Activated T-cell treated with anti-CD3 and anti-CD28 coated beads, Interleukin-2, amount 50 U/mL, for 72 hours (primary cell): ENCODE measurements around the gene RYK. TPM values are rescaled to one million over a fixed set of nuclear protein-coding genes. Genes with fewer than 3 reads are reported as not detected.
A peak's percentile ranks its signal among the peaks of the same experiment; 100 is the strongest.

ENCODE experiments used
- ATAC-seq, 2 donors: fragments of 150-1000 bp; cut with Tn5 transposase; replicated peaks in 1 of 2; 2 replicates each; pipeline ENCODE4 v1.10.0; 2021; ENCODE audit warnings: moderate library complexity in 2 of 2, mild to moderate bottlenecking in 1 of 2
- DNase-seq, 2 donors: peaks; one replicate each; pipeline ENCODE4 v3.0.0; 2021 to 2022; ENCODE audit warnings: mixed read lengths in 1 of 2
- H3K27ac Mint-ChIP-seq: one replicate; pipeline ENCODE4 v1.8.0; 2022; ENCODE audit warnings: mild to moderate bottlenecking, moderate library complexity, mixed read lengths
- H3K27me3 Mint-ChIP-seq: one replicate; pipeline ENCODE4 v1.8.0; 2022; ENCODE audit warnings: low read depth, mixed read lengths
- H3K36me3 Mint-ChIP-seq, 2 donors: one replicate each; pipeline ENCODE4 v1.8.0; 2022; ENCODE audit warnings: mixed read lengths in 2 of 2, mild to moderate bottlenecking in 1 of 2; ENCODE audit not compliant: insufficient read depth in 2 of 2
- H3K4me1 Mint-ChIP-seq: one replicate; pipeline ENCODE4 v1.8.0; 2022; ENCODE audit warnings: low read depth, mixed read lengths
- H3K4me3 Mint-ChIP-seq, 2 donors: one replicate each; pipeline ENCODE4 v1.8.0; 2022; ENCODE audit warnings: mild to moderate bottlenecking in 2 of 2, mixed read lengths in 2 of 2, moderate library complexity in 2 of 2
- H3K9me3 Mint-ChIP-seq, 2 donors: one replicate each; pipeline ENCODE4 v1.8.0; 2022; ENCODE audit warnings: mixed read lengths in 2 of 2
- total RNA-seq, 2 donors: library from RNA; stranded (reverse); gene quantifications; one replicate each; pipeline ENCODE4 v1.2.3, GENCODE V29; 2022

RYK gene
- 10 to 100 TPM; 18.1 to 23.5 TPM for total RNA-seq

DNA sequence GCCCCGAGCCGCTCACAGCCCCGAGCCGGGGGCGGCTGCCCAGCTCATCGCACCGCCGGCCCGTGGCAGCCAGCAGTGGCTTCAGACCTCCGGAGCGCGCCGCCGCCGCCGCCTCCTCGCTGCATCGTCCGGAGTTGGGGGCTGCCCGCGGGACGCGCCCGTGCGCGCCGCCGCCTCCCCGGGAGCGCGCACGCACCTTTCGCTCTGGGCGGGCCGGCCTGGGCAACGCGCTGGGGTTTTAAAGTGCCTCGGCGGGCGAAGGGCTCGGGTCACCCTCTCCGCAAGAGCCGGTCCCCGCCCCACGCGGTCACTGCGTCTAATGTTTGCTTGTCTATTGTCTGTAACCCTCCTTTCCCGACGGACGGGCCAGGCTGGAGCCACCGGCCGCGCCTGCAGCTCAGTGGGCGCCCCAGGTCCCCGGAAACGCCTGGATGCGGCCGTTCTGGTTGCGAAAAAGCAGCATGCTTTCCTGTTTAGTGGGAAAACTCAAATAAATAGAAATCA lies at the start of gene RYK:
TSS of gene RYK (minus strand) at position 143 of the 504 bp plus-strand sequence. CDS start 205 bp downstream, outside the sequence.
- Mint-ChIP-seq H3K27me3 (peaks cover 14% of the 10 kb centered on the region), H3K36me3 (peaks cover 5 to 10% of the 10 kb centered on the region in 2 donors), H3K27ac (peak within 1 kb of the TSS; percentile 87), H3K9me3 (peaks cover 0 to 2% of the 10 kb centered on the region in 2 donors), H3K4me3 (peak within 1 kb of the TSS; percentile 88), H3K4me1 (peaks cover 70% of the 10 kb centered on the region)
- DNase-seq = peak; percentile 74 to 85
- peak; percentile 84 to 86 for ATAC-seq

DNA sequence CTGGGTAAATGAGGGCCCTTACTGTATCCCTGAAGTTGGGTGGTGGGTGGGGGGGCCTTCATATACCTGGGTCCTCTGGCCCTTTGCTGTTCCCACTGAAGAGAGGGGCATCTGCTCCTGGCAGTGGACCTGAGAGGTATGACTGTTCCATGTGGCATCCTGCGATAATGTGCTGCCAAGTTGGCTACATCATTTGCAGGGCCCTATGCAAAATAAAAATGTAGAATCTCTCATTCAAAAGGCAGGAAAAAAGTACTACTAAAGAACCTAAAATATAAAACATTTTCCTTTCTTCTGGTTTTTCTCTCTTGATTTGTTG lies 49.2 kb upstream of the RYK start:
- no peak for ATAC-seq
- H3K27me3 Mint-ChIP-seq = peaks cover 31% of the 10 kb centered on the region

DNA sequence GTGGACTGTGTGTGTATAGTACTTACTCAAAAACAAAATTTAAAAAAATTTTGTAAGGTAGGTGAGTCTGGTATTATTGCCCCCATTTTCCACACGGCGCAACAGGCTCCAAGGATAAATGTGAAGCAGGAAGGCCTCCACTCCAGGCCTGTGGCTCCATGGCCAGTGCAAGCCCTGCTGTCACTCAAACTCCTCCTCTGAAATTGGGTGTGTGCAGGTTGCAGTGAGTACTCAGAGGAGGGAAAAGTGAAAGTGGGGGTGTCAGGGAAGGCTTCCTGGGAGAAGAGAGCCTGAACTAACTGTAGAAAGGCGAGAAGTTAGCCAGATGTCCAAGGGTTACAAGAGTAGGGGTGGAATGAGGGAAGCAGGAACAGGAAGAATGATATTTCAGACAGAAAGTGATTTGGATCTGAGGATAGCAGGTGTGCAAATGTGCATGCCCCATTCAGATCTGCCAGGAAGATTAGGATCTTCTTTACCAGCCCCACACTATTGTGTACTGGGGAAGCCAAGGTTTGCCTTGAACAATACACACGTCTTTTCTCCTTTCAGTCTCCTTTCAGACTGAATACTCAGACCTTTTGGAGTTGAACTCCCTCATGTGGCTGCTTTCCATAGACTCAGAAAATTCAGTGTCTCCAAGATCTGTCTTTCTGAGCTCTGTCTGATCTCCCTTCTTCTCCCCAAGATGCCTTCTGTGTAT lies 48.7 kb upstream of the RYK start:
- H3K27ac Mint-ChIP-seq = no peak overlapping the region
- peaks cover 0 to 5% of the 10 kb centered on the region in 2 donors for H3K9me3 Mint-ChIP-seq
- DNase-seq (no peak), ATAC-seq (peak in 1 of 2 donors; percentile 36)
- peaks cover 28% of the 10 kb centered on the region for H3K27me3 Mint-ChIP-seq
- no peak overlapping the region for H3K4me3 Mint-ChIP-seq
- peaks cover 5 to 7% of the 10 kb centered on the region in 2 donors for H3K36me3 Mint-ChIP-seq
- H3K4me1 Mint-ChIP-seq = no peaks in the 10 kb centered on the region

More for the DNA sequence above, 49.2 kb upstream of the RYK start:
- H3K27ac Mint-ChIP-seq = no peak overlapping the region
- no peak overlapping the region for H3K4me3 Mint-ChIP-seq
- DNase-seq = no peak
- no peaks in the 10 kb centered on the region for H3K4me1 Mint-ChIP-seq
- H3K36me3 Mint-ChIP-seq = peaks cover 5 to 7% of the 10 kb centered on the region in 2 donors
- peaks cover 0 to 5% of the 10 kb centered on the region in 2 donors for H3K9me3 Mint-ChIP-seq

DNA sequence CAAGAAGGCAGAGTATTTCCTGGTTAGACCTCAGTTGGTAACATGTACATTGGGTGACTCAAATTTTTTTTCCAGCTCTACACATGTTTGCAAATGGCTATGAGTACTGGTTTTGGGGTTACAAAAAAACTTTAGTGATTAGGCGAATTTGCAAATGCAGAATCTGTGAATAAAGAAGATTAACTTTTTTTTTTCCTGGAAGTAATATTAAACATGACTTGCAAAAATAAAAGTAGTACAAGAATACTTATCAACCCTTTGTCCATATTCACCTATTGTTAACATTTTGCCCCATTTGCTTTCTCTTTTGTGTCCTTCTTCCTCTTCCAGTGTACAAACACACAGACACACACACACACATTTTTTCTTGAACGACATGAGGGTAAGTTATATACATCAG lies 47.6 kb upstream of the RYK start:
- Mint-ChIP-seq H3K9me3 (peaks cover 0 to 5% of the 10 kb centered on the region in 2 donors), H3K4me3 (no peak overlapping the region), H3K4me1 (no peaks in the 10 kb centered on the region), H3K27ac (no peak overlapping the region), H3K36me3 (peaks cover 5 to 7% of the 10 kb centered on the region in 2 donors), H3K27me3 (peaks cover 18% of the 10 kb centered on the region)
- no peak for ATAC-seq
- no peak for DNase-seq

DNA sequence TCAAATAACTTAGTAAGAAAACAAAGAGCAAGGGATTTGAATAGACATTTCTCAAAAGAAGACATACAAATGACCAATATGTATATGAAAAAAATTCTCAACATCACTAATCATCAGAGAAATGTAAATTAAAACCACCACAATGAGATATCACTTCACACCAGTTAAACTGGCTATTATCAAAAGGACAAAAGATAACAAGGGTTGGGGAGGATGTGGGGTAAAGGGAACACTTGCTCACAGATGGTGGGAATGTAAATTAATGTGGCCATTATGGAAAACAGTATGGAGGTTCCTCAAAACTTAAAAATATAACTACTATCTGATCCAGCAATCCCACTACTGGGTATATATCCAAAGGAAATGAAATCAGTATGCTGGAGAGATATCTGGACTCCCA lies 46.0 kb upstream of the RYK start:
- Mint-ChIP-seq H3K4me1 (no peaks in the 10 kb centered on the region), H3K27me3 (peaks cover 18% of the 10 kb centered on the region), H3K36me3 (peaks cover 5 to 7% of the 10 kb centered on the region in 2 donors), H3K27ac (no peak overlapping the region), H3K4me3 (no peak overlapping the region), H3K9me3 (peaks cover 0 to 5% of the 10 kb centered on the region in 2 donors)
- DNase-seq (no peak), ATAC-seq (no peak)

DNA sequence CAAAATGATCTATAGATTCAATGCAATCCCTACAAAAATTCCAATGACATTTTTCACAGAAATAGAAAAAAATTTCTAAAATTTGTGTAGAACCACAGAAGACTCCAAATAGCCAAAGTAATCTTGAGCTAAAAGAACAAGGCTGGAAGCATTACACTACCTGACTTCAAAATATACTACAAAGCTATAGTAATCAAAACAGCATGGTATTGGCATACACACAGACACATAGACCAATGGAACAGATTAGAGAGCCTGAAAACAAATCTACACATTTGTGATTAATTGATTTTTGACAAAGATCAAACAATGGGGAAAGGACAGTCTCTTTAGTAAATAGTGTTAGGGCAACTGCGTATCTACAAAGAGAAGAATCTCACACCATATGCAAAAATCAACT lies 45.3 kb upstream of the RYK start:
- no peak for ATAC-seq
- no peak overlapping the region for H3K27ac Mint-ChIP-seq
- peaks cover 22% of the 10 kb centered on the region for H3K27me3 Mint-ChIP-seq
- H3K9me3 Mint-ChIP-seq = peaks cover 0 to 5% of the 10 kb centered on the region in 2 donors
- H3K36me3 Mint-ChIP-seq = peaks cover 5 to 7% of the 10 kb centered on the region in 2 donors
- H3K4me3 Mint-ChIP-seq = no peak overlapping the region
- DNase-seq = no peak
- peaks cover 4% of the 10 kb centered on the region for H3K4me1 Mint-ChIP-seq

DNA sequence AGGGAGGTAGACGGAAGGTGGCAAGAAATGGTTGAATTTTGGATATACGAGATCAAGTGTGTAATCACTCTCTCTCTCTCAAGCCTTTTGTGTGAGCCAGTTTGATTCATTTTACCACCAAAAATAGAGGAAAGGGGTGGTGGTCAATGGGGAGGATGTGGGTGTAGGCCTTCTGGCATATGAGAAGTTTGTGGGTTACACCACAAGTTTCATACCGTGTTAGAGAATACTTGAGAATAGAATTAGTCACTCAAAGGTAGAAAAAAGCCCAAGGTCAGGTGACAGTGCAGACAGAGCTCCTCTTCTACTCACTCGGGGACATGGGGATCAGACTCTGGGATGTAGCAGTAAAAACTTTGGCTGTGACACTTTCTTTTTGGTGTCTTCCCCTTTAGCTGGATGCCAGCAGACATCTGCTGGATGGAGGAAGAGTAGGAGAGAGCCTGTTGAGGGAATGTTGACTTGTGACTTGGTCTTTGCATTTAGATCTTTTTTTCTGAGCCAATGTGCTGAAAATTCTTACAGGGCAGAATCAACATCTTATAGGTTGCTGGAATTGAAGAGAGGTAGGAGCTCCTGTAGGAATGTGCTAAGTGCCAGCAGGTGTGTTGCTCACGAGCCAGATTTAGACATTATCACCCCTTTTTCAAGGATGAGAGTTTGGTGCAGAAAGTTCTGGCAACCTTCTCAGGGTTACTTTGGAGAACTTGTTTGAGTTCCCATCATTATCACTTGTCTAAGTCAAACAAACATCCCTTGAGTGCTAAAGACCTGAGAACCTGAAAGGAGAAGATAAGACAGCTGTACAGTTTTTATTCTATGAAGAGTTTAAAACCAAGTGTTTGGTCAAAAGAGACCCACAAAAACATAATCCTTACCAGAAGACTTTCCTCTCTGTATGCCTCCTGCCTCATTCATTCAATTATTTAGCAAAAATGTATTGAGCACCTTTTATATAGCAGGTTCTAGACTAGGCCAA lies 43.9 kb upstream of the RYK start:
- Mint-ChIP-seq H3K27ac (no peak overlapping the region), H3K9me3 (peaks cover 0 to 5% of the 10 kb centered on the region in 2 donors), H3K4me3 (no peak overlapping the region), H3K27me3 (peaks cover 30% of the 10 kb centered on the region), H3K4me1 (peaks cover 4% of the 10 kb centered on the region), H3K36me3 (peaks cover 5 to 7% of the 10 kb centered on the region in 2 donors)
- DNase-seq (peak; percentile 78), ATAC-seq (peak; percentile 98 to 99)

DNA sequence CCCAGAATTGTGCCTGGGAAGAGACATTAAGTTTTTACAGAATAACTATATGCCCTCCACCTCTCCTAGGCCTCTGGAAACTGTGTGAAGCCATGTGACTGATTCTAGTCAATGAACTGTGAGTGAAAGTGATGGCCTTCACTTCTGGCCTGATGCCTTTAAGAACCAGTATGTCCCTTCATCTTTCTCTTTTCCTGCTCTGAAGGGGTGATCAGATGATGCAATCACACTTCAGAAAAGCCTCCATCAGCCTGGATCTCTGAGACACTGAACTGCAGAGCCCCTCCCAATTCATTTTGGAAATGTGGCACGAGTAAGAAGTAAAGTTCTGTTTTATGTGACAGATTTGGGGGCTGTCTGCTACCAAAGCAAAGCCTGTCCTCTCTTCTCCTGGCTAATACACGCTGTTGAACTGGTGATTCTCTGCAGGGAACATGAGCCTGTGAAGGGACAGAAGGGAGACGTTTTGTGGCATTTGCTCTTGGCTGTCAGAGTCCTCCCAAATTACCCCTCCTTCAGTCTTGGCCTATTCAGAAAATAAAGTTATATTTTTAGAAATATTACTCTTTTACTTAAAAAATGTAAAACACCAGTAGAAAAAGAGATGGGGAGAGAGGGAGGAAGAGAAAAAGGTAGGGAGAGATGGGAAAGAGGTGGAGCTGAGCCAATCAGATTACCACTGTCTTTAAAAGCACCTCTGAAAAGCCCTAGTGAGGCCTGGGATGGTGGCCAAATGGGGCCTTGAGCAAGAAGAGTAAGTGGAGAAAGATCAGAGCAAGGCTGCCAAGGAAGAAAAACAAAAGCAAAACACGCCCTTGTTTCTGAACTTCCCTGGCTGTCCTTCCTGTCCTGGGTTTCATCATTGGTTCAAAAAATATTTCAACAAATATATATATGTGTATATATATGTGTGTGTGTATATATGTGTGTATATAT lies 40.9 kb upstream of the RYK start:
- Mint-ChIP-seq H3K27ac (no peak overlapping the region), H3K27me3 (peaks cover 44% of the 10 kb centered on the region), H3K4me1 (peaks cover 4% of the 10 kb centered on the region), H3K36me3 (peaks cover 5 to 7% of the 10 kb centered on the region in 2 donors), H3K4me3 (no peak overlapping the region), H3K9me3 (peaks cover 0 to 5% of the 10 kb centered on the region in 2 donors)
- ATAC-seq (no peak), DNase-seq (no peak)

DNA sequence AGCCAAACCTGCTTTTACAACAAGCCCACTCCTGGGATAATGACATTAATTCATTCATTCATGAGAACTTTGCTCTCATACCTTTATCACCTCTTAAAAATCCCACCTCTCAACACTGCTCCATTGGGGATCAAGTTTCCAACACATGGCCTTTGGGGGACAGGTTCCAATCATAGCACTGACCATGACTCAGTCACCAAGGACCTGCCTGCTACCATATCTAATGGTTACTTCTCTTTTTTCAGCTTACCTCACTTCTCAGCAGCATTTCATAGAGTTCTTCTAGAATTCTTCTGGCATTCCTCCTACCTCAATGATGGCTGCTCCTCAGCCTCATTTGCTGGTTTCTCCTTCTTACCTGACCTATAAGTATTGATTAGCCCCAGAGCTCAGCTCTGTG lies 36.9 kb upstream of the RYK start:
- DNase-seq (no peak), ATAC-seq (no peak)
- H3K4me1 Mint-ChIP-seq = peaks cover 4% of the 10 kb centered on the region
- no peak overlapping the region for H3K4me3 Mint-ChIP-seq
- H3K36me3 Mint-ChIP-seq = no peaks in the 10 kb centered on the region
- H3K27me3 Mint-ChIP-seq = peaks cover 67% of the 10 kb centered on the region
- H3K9me3 Mint-ChIP-seq = no peaks in the 10 kb centered on the region
- H3K27ac Mint-ChIP-seq = no peak overlapping the region

DNA sequence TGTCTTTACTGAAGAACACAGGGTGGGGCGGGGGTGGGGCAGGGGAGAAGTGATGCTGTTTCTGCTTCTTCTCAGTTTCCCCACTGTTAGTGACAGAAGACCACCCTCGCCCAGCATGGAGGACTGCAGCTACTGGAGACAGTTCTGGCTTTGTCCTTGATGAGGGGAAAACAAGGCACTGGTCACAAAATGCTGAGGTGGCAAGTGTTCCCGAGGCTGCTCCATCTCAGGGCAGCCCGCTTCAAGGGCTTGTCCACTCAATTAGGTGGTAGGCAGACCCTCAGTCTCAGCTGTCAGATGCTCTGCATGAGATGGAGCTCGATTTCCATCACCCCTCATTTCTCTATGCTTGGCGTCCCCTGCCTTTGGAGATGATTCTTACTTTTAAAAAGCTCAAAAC lies 33.8 kb upstream of the RYK start:
- Mint-ChIP-seq H3K4me1 (no peaks in the 10 kb centered on the region), H3K27me3 (peaks cover 74% of the 10 kb centered on the region), H3K4me3 (no peak overlapping the region), H3K9me3 (no peaks in the 10 kb centered on the region), H3K27ac (no peak overlapping the region), H3K36me3 (no peaks in the 10 kb centered on the region)
- DNase-seq (no peak), ATAC-seq (no peak)

DNA sequence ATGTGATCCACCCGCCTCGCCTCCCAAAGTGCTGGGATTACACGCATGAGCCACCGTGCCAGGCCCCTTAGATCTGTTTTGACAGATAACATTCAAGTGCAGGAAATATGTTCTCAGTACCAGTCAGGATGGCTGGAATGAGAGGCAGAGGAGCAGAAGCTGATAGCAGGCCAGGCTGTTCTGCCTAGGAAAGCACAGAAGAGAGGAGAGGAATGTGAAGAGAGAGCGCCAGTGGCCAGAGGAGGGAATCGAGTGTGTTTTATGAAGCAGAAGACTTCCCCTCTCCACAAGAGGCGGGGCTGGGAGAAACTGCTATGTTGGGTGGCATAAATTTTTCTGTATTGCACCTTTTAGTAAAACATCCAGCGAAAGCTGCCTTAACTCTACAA lies 32.0 kb upstream of the RYK start:
- DNase-seq (no peak), ATAC-seq (no peak)
- Mint-ChIP-seq H3K4me1 (no peaks in the 10 kb centered on the region), H3K27me3 (peaks cover 72% of the 10 kb centered on the region), H3K9me3 (peaks cover 0 to 2% of the 10 kb centered on the region in 2 donors), H3K4me3 (no peak overlapping the region), H3K27ac (no peak overlapping the region), H3K36me3 (no peaks in the 10 kb centered on the region)

DNA sequence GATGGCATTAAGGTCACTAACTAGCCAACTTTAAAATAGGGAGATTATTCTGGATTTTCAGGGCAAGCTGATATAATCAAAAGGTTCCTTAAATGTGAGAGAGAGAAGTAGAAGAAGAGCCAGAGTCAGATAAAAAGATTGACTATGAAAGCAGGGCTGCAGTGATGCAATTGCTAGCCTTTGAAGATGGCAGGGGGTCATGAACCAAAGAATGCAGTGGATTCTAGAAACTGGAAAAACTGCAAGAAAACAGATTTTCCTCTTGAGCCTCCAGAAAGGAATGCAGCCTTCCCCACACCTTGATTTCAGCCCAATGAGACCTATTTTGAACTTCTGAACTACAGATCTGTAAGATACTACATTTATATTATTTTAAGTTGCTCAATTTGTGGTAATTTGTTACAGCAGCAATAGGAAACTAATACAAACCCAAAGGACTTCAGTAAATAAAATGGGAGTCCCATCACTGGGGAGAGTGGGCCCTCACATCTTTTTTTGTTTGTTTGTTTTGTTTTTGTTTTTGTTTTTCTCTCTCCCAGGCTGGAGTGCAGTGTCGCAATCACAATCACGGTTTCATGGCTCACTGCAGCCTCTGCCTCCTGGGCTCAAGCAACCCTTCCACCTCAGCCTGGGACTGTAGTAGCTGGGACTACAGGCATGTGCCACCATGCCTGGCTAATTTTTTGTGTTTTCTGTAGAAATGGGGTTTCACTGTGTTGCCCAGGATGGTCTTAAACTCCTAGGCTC lies 31.4 kb upstream of the RYK start:
- Mint-ChIP-seq H3K9me3 (peaks cover 0 to 2% of the 10 kb centered on the region in 2 donors), H3K36me3 (peaks cover 0 to 3% of the 10 kb centered on the region in 2 donors), H3K27me3 (peaks cover 72% of the 10 kb centered on the region), H3K4me3 (no peak overlapping the region), H3K4me1 (no peaks in the 10 kb centered on the region), H3K27ac (no peak overlapping the region)
- ATAC-seq (no peak), DNase-seq (no peak)
